ENCODE measurements around the gene AEBP1.

GRCh38 chr7:44162179-44162578, 58.0 kb downstream of the AEBP1 start:
- TF ChIP-seq CTCF (IDR thresholded peaks at IDR 0.05), result no peak
- TF ChIP-seq POLR2A (IDR thresholded peaks at IDR 0.05), result no peak
